H1 (cell line): ENCODE results near the gene CDH20. TPM values are rescaled to one million over a fixed set of nuclear protein-coding genes. Genes with fewer than 3 reads are reported as not detected.

Experiments used
- CBX8 ChIP-seq: fragments of 300-800, 300-1000 bp; sonication (generic); IDR thresholded peaks from 2 replicates; pipeline ENCODE4 v1.7.1; 2016; ENCODE audit warnings: low read depth, low read length, borderline replicate concordance
- CTBP2 ChIP-seq: IDR thresholded peaks from 2 replicates; pipeline ENCODE4 v1.7.0; 2011; ENCODE audit warnings: borderline replicate concordance, mild to moderate bottlenecking, moderate library complexity, mixed read lengths, low read length; ENCODE audit not compliant: insufficient read depth, insufficient read length
- EGR1 ChIP-seq: IDR thresholded peaks from 2 replicates; pipeline ENCODE4 v1.6.1; 2011; ENCODE audit warnings: low read depth, low read length, borderline replicate concordance
- KDM1A ChIP-seq: fragments of 200-600, 300-600 bp; sonication (generic); IDR thresholded peaks from 2 replicates; pipeline ENCODE4 v1.7.1; 2016; ENCODE audit warnings: mild to moderate bottlenecking, low read length, borderline replicate concordance
- POLR2A ChIP-seq, 2 experiments: IDR thresholded peaks; 1 replicate in 1 of 2; 2 replicates in 1 of 2; pipeline ENCODE4 v1.6.1; 2011; ENCODE audit warnings: low read depth in 2 of 2, low read length in 2 of 2, mild to moderate bottlenecking in 2 of 2; ENCODE audit errors: control extremely low read depth in 1 of 2
- RFX5 ChIP-seq: IDR thresholded peaks from 2 replicates; pipeline ENCODE4 v1.6.1; 2011; ENCODE audit warnings: low read depth, low read length, improper control_type of control experiment, borderline replicate concordance
- SAP30 ChIP-seq: fragments of 300-600 bp; sonication (generic); IDR thresholded peaks from 2 replicates; pipeline ENCODE4 v1.7.1; 2012; ENCODE audit warnings: low read length, moderate library complexity, mild to moderate bottlenecking, inconsistent platforms; ENCODE audit not compliant: insufficient read depth, insufficient replicate concordance
- polyA plus RNA-seq, 7 experiments: library from polyadenylated mRNA; depleted of rRNA in 3 of 7; stranded (reverse) in 5 of 7; unstranded in 2 of 7; fragments of >200 nt in 5 of 7; fragments of 200-250 nt in 2 of 7; gene quantifications; 1 replicate in 5 of 7; 2 replicates in 1 of 7; 4 replicates in 1 of 7; pipeline versions ENCODE4 v1.2.1 to v1.2.3, GENCODE V29; 2011 to 2013; ENCODE audit warnings: missing spikeins in 2 of 7, mixed read lengths in 2 of 7
- total RNA-seq: library from RNA; stranded (reverse); fragmentation: NEBNext Ultra II Directional; extraction: Animal tissue kit (Norgen Biotek cat#: 25700); gene quantifications from 2 replicates; pipeline ENCODE4 v1.2.1, GENCODE V29; 2021
- TF ChIP-seq, protein P1 (sequence below): fragments of 300-600 bp; sonication (generic); IDR thresholded peaks from 2 replicates; pipeline ENCODE4 v1.7.1; 2012; ENCODE audit warnings: low read length, moderate library complexity, mild to moderate bottlenecking, inconsistent platforms; ENCODE audit not compliant: insufficient replicate concordance
- TF ChIP-seq, protein P2 (sequence below): IDR thresholded peaks from 2 replicates; pipeline ENCODE4 v1.6.1; 2011; ENCODE audit warnings: low read depth, mild to moderate bottlenecking, low read length; ENCODE audit not compliant: insufficient read depth
- TF ChIP-seq, protein P3 (sequence below): IDR thresholded peaks from 2 replicates; pipeline ENCODE4 v1.6.1; 2011; ENCODE audit warnings: low read length, improper control_type of control experiment

Gene CDH20
- total and polyA plus RNA-seq, 2 of the 8 experiments (the other 6 are each of a cell fraction or from before 2014, with no cell fraction given), result 0.07 to 0.12 TPM

DNA sequence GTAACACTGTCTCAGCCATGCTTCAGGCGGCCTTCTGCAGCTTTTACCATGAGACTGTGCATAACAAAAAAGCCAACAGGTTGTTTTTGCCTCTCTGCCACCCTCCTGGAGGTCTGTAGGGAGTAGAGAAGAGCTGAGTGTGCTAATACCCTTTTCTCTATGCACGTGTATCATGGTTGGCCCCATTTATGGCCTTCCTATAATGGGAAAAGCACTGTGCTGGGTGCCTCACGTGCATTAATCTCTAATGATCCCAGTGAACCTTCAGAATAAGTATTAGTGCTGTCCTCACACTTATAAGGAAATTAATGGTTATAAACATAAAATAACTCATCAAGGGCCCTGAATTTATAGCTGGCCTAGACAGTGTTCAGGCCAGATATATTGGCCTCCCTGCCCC lies 164.2 kb downstream of the CDH20 start (continued):
- TF ChIP-seq, protein P1, sequence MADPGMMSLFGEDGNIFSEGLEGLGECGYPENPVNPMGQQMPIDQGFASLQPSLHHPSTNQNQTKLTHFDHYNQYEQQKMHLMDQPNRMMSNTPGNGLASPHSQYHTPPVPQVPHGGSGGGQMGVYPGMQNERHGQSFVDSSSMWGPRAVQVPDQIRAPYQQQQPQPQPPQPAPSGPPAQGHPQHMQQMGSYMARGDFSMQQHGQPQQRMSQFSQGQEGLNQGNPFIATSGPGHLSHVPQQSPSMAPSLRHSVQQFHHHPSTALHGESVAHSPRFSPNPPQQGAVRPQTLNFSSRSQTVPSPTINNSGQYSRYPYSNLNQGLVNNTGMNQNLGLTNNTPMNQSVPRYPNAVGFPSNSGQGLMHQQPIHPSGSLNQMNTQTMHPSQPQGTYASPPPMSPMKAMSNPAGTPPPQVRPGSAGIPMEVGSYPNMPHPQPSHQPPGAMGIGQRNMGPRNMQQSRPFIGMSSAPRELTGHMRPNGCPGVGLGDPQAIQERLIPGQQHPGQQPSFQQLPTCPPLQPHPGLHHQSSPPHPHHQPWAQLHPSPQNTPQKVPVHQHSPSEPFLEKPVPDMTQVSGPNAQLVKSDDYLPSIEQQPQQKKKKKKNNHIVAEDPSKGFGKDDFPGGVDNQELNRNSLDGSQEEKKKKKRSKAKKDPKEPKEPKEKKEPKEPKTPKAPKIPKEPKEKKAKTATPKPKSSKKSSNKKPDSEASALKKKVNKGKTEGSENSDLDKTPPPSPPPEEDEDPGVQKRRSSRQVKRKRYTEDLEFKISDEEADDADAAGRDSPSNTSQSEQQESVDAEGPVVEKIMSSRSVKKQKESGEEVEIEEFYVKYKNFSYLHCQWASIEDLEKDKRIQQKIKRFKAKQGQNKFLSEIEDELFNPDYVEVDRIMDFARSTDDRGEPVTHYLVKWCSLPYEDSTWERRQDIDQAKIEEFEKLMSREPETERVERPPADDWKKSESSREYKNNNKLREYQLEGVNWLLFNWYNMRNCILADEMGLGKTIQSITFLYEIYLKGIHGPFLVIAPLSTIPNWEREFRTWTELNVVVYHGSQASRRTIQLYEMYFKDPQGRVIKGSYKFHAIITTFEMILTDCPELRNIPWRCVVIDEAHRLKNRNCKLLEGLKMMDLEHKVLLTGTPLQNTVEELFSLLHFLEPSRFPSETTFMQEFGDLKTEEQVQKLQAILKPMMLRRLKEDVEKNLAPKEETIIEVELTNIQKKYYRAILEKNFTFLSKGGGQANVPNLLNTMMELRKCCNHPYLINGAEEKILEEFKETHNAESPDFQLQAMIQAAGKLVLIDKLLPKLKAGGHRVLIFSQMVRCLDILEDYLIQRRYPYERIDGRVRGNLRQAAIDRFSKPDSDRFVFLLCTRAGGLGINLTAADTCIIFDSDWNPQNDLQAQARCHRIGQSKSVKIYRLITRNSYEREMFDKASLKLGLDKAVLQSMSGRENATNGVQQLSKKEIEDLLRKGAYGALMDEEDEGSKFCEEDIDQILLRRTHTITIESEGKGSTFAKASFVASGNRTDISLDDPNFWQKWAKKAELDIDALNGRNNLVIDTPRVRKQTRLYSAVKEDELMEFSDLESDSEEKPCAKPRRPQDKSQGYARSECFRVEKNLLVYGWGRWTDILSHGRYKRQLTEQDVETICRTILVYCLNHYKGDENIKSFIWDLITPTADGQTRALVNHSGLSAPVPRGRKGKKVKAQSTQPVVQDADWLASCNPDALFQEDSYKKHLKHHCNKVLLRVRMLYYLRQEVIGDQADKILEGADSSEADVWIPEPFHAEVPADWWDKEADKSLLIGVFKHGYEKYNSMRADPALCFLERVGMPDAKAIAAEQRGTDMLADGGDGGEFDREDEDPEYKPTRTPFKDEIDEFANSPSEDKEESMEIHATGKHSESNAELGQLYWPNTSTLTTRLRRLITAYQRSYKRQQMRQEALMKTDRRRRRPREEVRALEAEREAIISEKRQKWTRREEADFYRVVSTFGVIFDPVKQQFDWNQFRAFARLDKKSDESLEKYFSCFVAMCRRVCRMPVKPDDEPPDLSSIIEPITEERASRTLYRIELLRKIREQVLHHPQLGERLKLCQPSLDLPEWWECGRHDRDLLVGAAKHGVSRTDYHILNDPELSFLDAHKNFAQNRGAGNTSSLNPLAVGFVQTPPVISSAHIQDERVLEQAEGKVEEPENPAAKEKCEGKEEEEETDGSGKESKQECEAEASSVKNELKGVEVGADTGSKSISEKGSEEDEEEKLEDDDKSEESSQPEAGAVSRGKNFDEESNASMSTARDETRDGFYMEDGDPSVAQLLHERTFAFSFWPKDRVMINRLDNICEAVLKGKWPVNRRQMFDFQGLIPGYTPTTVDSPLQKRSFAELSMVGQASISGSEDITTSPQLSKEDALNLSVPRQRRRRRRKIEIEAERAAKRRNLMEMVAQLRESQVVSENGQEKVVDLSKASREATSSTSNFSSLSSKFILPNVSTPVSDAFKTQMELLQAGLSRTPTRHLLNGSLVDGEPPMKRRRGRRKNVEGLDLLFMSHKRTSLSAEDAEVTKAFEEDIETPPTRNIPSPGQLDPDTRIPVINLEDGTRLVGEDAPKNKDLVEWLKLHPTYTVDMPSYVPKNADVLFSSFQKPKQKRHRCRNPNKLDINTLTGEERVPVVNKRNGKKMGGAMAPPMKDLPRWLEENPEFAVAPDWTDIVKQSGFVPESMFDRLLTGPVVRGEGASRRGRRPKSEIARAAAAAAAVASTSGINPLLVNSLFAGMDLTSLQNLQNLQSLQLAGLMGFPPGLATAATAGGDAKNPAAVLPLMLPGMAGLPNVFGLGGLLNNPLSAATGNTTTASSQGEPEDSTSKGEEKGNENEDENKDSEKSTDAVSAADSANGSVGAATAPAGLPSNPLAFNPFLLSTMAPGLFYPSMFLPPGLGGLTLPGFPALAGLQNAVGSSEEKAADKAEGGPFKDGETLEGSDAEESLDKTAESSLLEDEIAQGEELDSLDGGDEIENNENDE, result no peak
- TF ChIP-seq RFX5 (no peak), KDM1A (no peak), CBX8 (no peak), EGR1 (no peak), CTBP2 (no peak), SAP30 (no peak), POLR2A (IDR thresholded peaks at IDR 0.05; ENCODE audit: control extremely low read depth in 1 of 2, low read depth in 2 of 2, low read length in 2 of 2) (no peak)
- TF ChIP-seq, protein P2, sequence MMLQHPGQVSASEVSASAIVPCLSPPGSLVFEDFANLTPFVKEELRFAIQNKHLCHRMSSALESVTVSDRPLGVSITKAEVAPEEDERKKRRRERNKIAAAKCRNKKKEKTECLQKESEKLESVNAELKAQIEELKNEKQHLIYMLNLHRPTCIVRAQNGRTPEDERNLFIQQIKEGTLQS, result no peak
- TF ChIP-seq, protein P3, sequence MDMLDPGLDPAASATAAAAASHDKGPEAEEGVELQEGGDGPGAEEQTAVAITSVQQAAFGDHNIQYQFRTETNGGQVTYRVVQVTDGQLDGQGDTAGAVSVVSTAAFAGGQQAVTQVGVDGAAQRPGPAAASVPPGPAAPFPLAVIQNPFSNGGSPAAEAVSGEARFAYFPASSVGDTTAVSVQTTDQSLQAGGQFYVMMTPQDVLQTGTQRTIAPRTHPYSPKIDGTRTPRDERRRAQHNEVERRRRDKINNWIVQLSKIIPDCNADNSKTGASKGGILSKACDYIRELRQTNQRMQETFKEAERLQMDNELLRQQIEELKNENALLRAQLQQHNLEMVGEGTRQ, result no peak
